HepG2 (cell line): ENCODE data around the gene FRMD8. TPM values are rescaled to one million over a fixed set of nuclear protein-coding genes. Genes with fewer than 3 reads are reported as not detected.

Experiments used
- CHD4 ChIP-seq: fragments of 200-600 bp; sonication (generic); IDR thresholded peaks from 2 replicates; pipeline ENCODE4 v1.7.0; 2017; ENCODE audit warnings: mild to moderate bottlenecking, low read length, borderline replicate concordance
- CREM ChIP-seq, 2 experiments: sonication (generic) in 1 of 2; formaldehyde crosslinking in 1 of 2; IDR thresholded peaks; 2 replicates each; pipeline versions ENCODE4 v1.4.0 to v1.6.1; 2016 to 2020; ENCODE audit warnings: antibody characterized with exemption in 1 of 2, mild to moderate bottlenecking in 1 of 2, missing genetic modification reagents in 1 of 2
- HHEX ChIP-seq: IDR thresholded peaks from 2 replicates; pipeline ENCODE4 v1.6.1; 2016; ENCODE audit warnings: control low read depth
- IKZF4 ChIP-seq: sonication (generic); formaldehyde crosslinking; IDR thresholded peaks from 2 replicates; pipeline ENCODE4 v1.5.1; 2020; ENCODE audit warnings: borderline replicate concordance, mild to moderate bottlenecking, low read depth, missing genetic modification reagents; ENCODE audit errors: not compliant biosample characterization
- MED1 ChIP-seq: sonication (generic); formaldehyde crosslinking; IDR thresholded peaks from 2 replicates; pipeline ENCODE4 v1.4.0; 2020; ENCODE audit warnings: missing genetic modification reagents
- POLR2AphosphoS5 ChIP-seq: IDR thresholded peaks from 2 replicates; pipeline ENCODE4 v1.6.1; 2012; ENCODE audit warnings: low read depth, low read length
- SETDB1 ChIP-seq: sonication (generic); formaldehyde crosslinking; IDR thresholded peaks from 2 replicates; pipeline ENCODE4 v1.5.1; 2020; ENCODE audit warnings: missing genetic modification reagents, mild to moderate bottlenecking, borderline replicate concordance
- SOX13 ChIP-seq, 3 experiments: fragments of 450-650 bp in 1 of 3; sonication (generic) in 1 of 3; formaldehyde crosslinking in 1 of 3; IDR thresholded peaks in 2 of 3; conservative IDR thresholded peaks in 1 of 3; 2 replicates each; pipeline versions ENCODE4 v1.5.0 to v1.6.1; 2016 to 2020; ENCODE audit warnings: antibody characterized with exemption in 1 of 3, mild to moderate bottlenecking in 1 of 3, missing compliant biosample characterization in 1 of 3, missing genetic modification reagents in 1 of 3, moderate library complexity in 1 of 3
- YY1 ChIP-seq: IDR thresholded peaks from 2 replicates; pipeline ENCODE4 v1.6.1; 2011; ENCODE audit warnings: low read length, low read depth, moderate library complexity, mild to moderate bottlenecking; ENCODE audit not compliant: insufficient read depth, insufficient replicate concordance
- ZKSCAN8 ChIP-seq: IDR thresholded peaks from 2 replicates; pipeline ENCODE4 v1.6.1; 2016; ENCODE audit warnings: borderline replicate concordance, missing genetic modification reagents, missing compliant biosample characterization
- ZNF253 ChIP-seq: sonication (generic); formaldehyde crosslinking; IDR thresholded peaks from 2 replicates; pipeline ENCODE4 v1.8.0; 2022; ENCODE audit warnings: mild to moderate bottlenecking, missing genetic modification reagents, borderline replicate concordance
- ZNF432 ChIP-seq: sonication (generic); formaldehyde crosslinking; IDR thresholded peaks from 2 replicates; pipeline ENCODE4 v1.5.0; 2020; ENCODE audit warnings: missing genetic modification reagents, mild to moderate bottlenecking, borderline replicate concordance
- ZNF501 ChIP-seq: sonication (generic); formaldehyde crosslinking; IDR thresholded peaks from 2 replicates; pipeline ENCODE4 v1.5.1; 2020; ENCODE audit warnings: mild to moderate bottlenecking, moderate library complexity, missing genetic modification reagents
- ZNF572 ChIP-seq: sonication (generic); formaldehyde crosslinking; IDR thresholded peaks from 2 replicates; pipeline ENCODE4 v1.5.1; 2020; ENCODE audit warnings: mild to moderate bottlenecking, missing genetic modification reagents
- ZNF792 ChIP-seq: IDR thresholded peaks from 2 replicates; pipeline ENCODE4 v1.6.1; 2016
- ZNF879 ChIP-seq: sonication (generic); formaldehyde crosslinking; IDR thresholded peaks from 2 replicates; pipeline ENCODE4 v1.8.1; 2023; ENCODE audit warnings: missing genetic modification reagents
- polyA plus RNA-seq, 8 experiments: library from polyadenylated mRNA; depleted of rRNA in 3 of 8; stranded (reverse) in 7 of 8; unstranded in 1 of 8; fragments of >200 nt; fragmentation: Illumina TruSeq in 4 of 8; extraction: Trizol in 4 of 8; gene quantifications; 2 replicates each; pipeline versions ENCODE4 v1.2.1 to v1.2.3, GENCODE V29; 2011 to 2016; ENCODE audit warnings: low read depth in 4 of 8, missing spikeins in 1 of 8, mixed read lengths in 1 of 8; ENCODE audit not compliant: insufficient read depth in 1 of 8
- total RNA-seq, 5 experiments: library from RNA; depleted of rRNA; stranded (reverse); fragments of >200 nt; fragmentation: Illumina TruSeq; extraction: Trizol; gene quantifications; 2 replicates each; pipeline ENCODE4 v1.2.3, GENCODE V29; 2016; ENCODE audit warnings: low read depth in 1 of 5
- TF ChIP-seq, protein P1 (sequence below): sonication (generic); formaldehyde crosslinking; IDR thresholded peaks from 2 replicates; pipeline ENCODE4 v1.4.0; 2020; ENCODE audit warnings: mild to moderate bottlenecking, missing genetic modification reagents, borderline replicate concordance
- TF ChIP-seq, protein P2 (sequence below): sonication (generic); formaldehyde crosslinking; IDR thresholded peaks from 2 replicates; pipeline ENCODE4 v1.4.0; 2020; ENCODE audit warnings: mild to moderate bottlenecking, missing genetic modification reagents
- TF ChIP-seq, protein P3 (sequence below): sonication (generic); formaldehyde crosslinking; conservative IDR thresholded peaks from 2 replicates; pipeline ENCODE4 v1.4.0; 2020; ENCODE audit warnings: missing genetic modification reagents

Gene FRMD8
- total and polyA plus RNA-seq, 2 of the 13 experiments (the other 11 are each of a cell fraction or from before 2014, with no cell fraction given) = 5.8 to 20.6 TPM

DNA sequence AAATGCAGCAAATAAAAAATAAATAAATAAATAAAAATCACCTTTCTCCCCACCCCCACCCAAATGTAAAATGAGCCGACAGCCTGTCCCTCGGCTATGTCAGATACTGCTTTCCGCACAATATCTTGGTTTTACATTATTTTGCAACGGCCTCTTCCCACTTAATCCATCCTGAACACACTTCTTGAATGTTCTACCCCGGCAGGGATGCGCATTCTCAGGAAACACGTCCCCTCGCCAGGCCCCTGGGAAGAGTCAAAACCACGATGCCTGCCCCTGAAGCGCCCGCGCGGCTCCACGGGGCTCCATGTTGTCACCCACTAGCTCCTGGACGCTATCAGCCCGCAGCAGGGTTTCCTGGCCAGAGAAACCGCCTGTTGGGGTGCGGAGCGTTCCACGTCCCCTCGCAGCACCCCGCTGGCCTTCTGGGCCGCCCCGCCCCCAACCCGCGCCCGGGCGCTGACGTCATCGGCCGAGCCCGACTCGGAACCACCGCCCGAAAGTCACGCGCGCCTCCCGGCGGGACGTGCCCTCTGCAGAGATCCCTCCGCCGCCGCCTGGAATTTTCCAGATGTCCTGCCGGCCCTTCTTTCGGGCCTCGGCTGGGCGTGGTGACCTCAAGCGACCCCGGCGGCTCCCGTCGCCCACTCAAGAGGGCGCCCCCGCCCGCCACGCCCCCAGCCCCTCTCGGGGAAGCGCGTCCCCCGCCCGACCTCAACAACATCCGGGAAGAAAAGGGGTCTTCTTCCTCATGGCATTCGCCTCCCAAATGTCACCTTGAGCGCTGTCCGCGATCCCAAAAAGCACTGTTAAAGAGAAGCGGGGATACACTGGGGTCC, 35.6 kb downstream of the FRMD8 start (continued):
- TF ChIP-seq, protein P1, sequence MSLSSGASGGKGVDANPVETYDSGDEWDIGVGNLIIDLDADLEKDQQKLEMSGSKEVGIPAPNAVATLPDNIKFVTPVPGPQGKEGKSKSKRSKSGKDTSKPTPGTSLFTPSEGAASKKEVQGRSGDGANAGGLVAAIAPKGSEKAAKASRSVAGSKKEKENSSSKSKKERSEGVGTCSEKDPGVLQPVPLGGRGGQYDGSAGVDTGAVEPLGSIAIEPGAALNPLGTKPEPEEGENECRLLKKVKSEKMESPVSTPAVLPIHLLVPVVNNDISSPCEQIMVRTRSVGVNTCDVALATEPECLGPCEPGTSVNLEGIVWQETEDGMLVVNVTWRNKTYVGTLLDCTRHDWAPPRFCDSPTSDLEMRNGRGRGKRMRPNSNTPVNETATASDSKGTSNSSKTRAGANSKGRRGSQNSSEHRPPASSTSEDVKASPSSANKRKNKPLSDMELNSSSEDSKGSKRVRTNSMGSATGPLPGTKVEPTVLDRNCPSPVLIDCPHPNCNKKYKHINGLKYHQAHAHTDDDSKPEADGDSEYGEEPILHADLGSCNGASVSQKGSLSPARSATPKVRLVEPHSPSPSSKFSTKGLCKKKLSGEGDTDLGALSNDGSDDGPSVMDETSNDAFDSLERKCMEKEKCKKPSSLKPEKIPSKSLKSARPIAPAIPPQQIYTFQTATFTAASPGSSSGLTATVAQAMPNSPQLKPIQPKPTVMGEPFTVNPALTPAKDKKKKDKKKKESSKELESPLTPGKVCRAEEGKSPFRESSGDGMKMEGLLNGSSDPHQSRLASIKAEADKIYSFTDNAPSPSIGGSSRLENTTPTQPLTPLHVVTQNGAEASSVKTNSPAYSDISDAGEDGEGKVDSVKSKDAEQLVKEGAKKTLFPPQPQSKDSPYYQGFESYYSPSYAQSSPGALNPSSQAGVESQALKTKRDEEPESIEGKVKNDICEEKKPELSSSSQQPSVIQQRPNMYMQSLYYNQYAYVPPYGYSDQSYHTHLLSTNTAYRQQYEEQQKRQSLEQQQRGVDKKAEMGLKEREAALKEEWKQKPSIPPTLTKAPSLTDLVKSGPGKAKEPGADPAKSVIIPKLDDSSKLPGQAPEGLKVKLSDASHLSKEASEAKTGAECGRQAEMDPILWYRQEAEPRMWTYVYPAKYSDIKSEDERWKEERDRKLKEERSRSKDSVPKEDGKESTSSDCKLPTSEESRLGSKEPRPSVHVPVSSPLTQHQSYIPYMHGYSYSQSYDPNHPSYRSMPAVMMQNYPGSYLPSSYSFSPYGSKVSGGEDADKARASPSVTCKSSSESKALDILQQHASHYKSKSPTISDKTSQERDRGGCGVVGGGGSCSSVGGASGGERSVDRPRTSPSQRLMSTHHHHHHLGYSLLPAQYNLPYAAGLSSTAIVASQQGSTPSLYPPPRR = no peak; the same call in 1 of the 2 replicates
- TF ChIP-seq POLR2AphosphoS5 (peak; percentile 53), ZNF432 (no peak), ZNF501 (CRISPR knock-in tag) (0 out of 2 replicates have a peak, but pooled peaks have one; percentile 7), MED1 (CRISPR knock-in tag) (peak; percentile 93), ZNF253 (CRISPR knock-in tag) (no peak), ZNF792 (CRISPR knock-in tag) (no peak; the same call in 1 of the 2 replicates), IKZF4 (CRISPR knock-in tag) (no peak), YY1 (peak; percentile 55), CHD4 (peak; percentile 88; the same call in 1 of the 2 replicates), ZNF879 (CRISPR knock-in tag) (no peak), HHEX (CRISPR knock-in tag) (no peak), ZKSCAN8 (CRISPR knock-in tag) (no peak), ZNF572 (no peak), CREM (IDR thresholded peaks at IDR 0.05) (no peak), CREM (CRISPR knock-in tag; IDR thresholded peaks at IDR 0.05) (peak; percentile 29; the same call in 1 of the 2 replicates), SOX13 (IDR thresholded peaks at IDR 0.05) (no peak), SOX13 (CRISPR knock-in tag; conservative IDR thresholded peaks at IDR 0.05 in 1 of 2, IDR thresholded peaks at IDR 0.05 in 1 of 2) (peak in 1 of 2 experiments; percentile 76; a peak in 2 of 4 replicates), SETDB1 (no peak)
- TF ChIP-seq, protein P2, sequence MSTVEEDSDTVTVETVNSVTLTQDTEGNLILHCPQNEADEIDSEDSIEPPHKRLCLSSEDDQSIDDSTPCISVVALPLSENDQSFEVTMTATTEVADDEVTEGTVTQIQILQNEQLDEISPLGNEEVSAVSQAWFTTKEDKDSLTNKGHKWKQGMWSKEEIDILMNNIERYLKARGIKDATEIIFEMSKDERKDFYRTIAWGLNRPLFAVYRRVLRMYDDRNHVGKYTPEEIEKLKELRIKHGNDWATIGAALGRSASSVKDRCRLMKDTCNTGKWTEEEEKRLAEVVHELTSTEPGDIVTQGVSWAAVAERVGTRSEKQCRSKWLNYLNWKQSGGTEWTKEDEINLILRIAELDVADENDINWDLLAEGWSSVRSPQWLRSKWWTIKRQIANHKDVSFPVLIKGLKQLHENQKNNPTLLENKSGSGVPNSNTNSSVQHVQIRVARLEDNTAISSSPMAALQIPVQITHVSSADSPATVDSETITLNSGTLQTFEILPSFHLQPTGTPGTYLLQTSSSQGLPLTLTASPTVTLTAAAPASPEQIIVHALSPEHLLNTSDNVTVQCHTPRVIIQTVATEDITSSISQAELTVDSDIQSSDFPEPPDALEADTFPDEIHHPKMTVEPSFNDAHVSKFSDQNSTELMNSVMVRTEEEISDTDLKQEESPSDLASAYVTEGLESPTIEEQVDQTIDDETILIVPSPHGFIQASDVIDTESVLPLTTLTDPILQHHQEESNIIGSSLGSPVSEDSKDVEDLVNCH (CRISPR knock-in tag) = no peak
- TF ChIP-seq, protein P3, sequence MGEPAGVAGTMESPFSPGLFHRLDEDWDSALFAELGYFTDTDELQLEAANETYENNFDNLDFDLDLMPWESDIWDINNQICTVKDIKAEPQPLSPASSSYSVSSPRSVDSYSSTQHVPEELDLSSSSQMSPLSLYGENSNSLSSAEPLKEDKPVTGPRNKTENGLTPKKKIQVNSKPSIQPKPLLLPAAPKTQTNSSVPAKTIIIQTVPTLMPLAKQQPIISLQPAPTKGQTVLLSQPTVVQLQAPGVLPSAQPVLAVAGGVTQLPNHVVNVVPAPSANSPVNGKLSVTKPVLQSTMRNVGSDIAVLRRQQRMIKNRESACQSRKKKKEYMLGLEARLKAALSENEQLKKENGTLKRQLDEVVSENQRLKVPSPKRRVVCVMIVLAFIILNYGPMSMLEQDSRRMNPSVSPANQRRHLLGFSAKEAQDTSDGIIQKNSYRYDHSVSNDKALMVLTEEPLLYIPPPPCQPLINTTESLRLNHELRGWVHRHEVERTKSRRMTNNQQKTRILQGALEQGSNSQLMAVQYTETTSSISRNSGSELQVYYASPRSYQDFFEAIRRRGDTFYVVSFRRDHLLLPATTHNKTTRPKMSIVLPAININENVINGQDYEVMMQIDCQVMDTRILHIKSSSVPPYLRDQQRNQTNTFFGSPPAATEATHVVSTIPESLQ (CRISPR knock-in tag) = no peak
